GM19043 (cell line): ENCODE results near the gene WFS1.

ENCODE experiments used
- ATAC-seq: cut with Tn5 transposase; IDR thresholded peaks from one replicate; pipeline ENCODE4 v1.9.1; 2021; ENCODE audit warnings: low read depth; ENCODE audit not compliant: unreplicated experiment

The WFS1 gene, protein sequence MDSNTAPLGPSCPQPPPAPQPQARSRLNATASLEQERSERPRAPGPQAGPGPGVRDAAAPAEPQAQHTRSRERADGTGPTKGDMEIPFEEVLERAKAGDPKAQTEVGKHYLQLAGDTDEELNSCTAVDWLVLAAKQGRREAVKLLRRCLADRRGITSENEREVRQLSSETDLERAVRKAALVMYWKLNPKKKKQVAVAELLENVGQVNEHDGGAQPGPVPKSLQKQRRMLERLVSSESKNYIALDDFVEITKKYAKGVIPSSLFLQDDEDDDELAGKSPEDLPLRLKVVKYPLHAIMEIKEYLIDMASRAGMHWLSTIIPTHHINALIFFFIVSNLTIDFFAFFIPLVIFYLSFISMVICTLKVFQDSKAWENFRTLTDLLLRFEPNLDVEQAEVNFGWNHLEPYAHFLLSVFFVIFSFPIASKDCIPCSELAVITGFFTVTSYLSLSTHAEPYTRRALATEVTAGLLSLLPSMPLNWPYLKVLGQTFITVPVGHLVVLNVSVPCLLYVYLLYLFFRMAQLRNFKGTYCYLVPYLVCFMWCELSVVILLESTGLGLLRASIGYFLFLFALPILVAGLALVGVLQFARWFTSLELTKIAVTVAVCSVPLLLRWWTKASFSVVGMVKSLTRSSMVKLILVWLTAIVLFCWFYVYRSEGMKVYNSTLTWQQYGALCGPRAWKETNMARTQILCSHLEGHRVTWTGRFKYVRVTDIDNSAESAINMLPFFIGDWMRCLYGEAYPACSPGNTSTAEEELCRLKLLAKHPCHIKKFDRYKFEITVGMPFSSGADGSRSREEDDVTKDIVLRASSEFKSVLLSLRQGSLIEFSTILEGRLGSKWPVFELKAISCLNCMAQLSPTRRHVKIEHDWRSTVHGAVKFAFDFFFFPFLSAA

DNA sequence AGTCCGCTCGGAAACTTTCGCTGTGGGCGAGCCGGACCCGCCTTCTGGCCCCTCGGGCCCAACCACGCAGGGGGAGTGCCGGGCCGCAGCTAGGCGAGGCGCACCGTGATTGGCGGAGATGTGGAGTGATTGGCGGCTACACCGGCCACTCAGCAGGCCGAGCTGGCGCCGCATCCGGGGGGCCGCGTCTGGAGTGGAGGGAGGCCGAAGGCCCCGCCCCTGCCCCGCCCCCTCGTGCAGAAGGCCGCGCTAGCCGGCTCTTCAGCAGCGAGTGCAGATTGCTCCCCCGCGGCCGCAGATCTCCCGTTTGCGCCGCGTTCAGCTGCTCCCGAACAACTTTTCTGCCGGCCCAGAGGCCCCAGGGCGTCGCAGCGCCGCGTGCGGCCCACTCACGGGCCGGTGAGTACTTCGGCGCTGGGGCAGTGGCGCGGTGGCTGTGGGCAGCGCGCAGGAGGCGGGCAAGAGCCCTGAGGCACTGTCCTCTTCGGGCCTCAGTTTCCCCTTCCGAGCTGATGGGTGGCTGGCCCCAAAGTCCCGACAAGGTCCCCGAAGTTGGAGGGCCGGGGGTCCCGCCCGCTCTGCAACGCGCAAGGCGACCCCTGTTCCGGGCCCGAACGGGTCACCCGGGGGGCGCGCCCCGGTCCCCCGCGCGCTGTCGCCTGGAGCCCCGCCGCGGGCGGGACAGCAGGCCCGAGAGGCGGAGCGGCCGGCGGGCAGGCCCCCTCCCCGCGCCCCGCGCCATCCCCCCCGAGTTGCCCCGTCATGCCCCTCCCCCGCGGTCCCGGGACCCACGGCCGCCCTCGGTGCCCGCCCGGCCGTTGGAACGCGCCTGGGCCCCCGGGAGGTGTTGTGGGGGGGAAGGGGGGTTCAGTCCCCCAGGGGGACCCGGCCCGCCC is at the start of gene WFS1:
TSS of gene WFS1 (plus strand) at position 235 of the 896 bp plus-strand sequence. CDS start 7,606 bp downstream, outside the sequence.
- ATAC-seq: peak; percentile 100

DNA sequence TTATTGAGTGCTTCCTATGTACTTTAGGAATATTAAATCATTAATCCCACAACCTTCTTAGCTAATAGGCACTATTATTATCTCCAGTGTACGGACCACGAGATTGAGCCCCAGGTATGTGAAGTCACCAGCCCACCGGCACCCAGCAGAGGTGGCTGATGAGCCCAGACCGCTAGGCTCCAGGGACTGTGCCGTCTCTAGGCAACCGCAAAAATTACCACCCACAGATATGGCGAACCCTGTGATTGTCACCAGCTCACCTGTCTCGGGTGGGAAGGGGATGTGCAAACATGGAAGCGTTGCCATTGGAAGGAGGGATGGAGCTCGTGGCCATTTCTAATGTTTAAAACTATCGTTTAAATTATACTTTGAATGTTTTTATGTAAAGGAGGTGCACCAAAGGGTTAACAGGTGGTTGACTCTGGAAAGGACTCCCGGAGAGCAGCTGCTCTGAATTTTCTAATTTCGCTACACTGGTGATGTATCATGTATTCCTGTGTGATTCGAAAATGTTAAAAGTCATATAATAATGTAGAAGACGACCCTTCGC is 48.3 kb upstream of the WFS1 start:
- no peak for ATAC-seq

DNA sequence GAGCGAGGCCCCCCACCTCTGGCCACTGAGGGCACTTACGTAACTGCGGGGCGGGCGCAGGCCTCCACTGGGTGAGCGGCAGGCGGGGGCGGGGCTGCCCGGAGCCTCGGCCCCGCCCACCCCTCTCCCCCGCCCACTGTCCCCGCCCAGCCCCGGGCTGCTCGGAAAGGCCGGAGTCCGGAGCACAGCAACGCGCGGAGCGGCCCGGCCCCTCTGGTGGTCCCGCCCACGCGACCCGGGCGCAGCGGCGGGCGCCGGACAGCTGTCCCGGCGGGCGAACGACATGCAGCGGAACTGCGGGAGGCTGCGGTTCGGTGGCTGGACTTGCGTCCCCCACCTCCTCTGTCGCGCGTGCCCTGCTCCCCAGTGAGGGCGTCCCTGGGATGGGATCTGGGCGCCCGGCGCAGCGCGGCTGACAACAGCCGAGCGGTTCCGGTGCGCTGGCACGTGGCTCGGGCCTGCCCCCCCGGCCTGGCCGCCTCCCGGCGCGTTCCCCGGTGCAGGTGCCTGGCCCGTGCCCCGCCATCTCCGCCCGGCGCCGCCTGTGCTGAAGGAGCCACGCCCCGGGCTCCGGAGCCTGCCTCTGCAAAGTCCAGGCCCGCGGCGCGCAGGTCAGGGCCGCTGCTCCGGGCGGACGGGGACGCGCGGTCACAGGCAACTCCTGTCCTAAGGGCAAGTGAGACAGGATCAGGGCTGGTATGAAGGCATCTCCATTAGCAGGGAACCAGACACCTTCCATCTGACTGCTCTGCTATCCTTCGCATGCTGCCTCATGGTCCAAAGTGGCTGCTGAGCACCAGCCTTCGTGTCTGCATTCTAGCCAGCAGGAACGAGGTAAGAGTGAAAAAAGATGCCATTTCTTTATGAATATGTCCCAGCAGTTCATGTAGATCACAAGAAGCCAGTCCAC is 47.5 kb upstream of the WFS1 start:
- no peak for ATAC-seq

DNA sequence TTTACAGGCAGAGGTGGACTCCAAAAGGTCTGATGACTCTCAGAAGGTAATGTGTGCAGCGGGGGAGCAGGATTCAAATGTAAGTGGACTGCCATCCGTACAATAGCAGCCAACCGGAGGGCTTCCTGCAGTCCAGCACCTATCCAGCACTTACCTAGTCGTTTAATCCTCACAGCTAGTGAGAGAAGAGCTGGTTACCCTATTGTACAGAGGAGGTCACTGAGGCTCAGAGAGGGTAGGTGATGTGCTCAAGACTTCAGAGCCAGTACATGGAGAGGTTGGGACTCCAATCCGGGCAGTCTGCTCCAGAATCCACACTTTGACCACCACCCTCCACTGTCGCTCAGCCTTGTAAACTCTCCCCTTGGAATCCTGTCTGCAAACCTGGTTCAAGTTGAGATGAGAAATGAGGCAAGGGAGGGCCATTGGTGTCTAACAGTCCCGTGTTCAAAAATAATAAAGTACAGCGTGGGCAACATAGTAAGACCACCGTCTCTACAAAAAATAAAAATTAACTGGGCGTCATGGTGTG is 46.8 kb upstream of the WFS1 start:
- no peak for ATAC-seq

DNA sequence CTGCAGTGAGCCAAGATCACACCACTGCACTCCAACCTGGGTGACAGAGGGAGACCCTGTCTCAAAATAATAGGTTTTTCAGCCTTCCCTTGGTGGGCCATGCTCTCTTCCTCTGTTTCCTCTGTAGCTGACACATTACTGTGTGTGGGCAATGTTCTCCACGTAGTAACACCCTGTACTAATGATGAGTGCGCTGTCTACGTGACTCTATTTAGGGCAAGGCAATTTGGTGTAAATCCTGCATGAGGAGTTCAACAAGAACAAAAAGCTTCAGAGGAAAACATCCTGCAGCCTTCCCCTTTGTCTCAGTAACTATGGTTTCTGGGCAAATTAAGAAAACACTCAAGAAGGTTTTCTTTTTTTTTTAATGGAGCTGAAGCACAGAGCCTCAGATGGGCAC is 44.9 kb upstream of the WFS1 start:
- no peak for ATAC-seq

DNA sequence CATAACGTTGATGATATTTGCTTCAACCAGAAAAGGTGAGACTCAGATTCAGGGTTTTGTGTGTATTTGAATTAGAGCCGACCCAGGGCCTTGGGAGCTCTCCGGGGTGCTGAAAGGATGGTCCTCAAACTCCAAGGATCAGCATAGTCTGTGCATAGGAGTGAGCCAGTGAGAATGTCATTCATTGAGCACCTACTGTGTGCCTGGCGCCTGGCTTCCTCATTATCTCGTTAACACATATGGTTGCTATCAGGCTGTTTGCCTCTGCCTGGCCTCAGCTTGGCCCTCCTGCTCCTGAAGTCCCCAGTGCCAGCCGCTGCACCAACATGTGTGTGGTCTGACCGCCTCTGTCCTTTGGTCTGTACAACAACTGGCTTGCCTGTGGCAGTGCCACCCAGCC is 44.2 kb upstream of the WFS1 start:
- no peak for ATAC-seq

DNA sequence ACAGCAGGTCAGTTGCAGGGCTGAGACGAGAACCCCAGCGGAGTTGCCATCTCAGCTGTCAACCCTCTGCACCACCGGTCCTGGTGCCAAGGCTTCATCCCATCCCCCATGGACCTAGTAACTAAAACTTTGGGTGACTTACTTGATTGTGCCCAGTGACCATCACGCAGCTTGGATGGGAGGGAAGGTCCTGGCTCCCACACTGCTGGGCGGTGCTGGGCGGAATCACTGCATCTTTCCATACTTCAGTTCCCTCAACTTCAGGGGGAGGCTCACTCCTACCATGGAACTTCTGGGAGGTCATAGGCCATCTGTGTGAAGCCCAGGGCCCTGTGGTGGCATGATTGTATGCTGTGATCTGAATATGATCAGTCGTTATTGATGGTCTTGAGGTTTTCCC is 43.1 kb upstream of the WFS1 start:
- no peak for ATAC-seq

DNA sequence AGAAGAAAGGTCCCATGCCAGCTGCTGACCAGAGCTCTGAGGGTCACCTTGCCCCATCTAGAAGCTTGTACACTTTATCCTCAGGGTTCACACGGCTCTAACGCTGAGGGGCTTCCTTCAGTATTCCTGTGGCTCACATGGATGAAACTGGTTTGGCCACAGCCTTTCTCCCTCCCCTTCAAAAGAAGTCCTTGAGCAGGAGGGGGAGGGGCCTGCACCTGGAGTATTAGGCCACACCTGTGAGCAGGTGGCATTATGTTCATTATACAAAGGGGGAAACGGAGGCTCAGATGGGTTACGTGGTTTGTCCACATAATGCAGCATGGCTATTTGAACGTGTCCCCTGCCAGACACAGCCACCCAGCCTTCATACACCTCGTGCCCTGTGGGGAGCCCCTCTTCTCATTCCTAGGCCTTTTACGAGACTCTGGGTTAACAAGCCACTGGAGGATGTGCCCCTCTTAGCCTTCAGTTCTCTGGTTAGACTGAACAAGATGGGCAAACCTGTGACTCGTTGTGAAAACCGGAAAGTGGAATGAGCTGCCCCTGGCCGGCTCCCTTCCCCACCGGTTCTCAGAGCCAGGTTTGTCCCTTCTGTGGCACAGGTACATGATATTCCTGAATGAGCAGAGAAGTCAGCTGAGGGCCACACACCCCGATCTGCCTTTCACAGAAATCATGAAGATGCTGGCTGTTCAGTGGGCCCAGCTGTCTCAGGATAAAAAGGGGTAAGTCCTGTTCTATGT is 42.1 kb upstream of the WFS1 start:
- no peak for ATAC-seq

DNA sequence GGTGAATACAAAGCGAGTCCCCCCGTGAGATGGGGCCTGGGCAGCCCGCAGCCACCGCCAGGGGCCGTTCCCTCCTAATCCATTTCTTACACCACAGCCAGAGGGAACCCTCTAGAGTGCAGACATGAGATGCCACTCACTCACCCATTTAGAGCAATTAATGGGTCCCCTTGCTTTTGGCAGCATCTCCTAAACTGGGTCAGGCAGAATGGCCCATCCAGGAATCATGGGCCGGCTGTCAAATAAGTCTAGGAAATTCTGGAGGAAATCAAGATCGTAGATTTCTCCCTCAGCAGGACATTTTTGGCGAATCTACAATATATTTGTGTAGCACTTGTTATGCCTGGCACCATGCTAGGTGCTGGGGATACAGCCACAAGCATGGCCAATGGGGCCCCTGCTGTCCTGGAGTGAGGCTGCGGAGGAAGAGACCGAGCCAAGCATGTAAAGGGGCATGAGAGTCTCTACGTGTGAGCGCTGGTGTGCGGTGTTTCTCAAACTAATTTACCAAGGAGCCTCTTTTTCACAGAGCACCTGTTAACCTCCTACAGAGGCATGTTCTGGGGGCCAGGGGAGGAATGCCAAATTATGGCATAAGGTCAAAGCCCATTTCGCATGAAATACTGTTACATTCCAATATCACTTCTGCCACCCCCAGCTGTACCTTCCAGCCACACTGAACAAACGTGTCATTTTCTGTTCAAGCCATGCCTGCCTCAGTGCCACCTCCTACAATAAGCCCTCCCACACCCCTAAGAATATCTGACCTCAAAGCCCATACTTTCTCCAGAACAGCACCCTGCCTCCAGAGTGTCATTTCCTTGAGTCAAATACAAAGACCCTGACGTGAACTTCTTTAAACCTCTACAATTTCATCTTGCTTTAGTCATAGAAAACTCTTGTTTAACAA is 41.2 kb upstream of the WFS1 start:
- ATAC-seq: no peak

DNA sequence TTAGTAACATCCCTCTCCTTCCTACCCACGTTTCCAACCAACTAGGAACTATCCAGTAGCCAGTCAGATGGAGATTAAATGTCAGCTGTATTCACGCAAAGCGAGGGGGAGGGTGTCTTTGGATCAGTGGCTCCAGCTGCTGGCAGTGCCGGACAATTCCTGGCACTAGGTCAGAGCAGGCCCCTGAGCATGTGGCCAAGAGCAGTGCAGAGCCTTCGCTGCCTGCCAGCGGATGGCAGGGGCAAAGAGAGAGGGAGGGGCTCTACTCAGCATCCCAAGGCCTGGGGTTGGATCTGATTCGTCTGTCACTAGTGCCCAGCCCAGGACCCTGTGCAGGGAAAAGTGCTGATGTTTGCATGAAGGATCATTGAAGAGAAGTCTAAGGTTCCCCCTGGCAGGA is 40.6 kb upstream of the WFS1 start:
- ATAC-seq: no peak

DNA sequence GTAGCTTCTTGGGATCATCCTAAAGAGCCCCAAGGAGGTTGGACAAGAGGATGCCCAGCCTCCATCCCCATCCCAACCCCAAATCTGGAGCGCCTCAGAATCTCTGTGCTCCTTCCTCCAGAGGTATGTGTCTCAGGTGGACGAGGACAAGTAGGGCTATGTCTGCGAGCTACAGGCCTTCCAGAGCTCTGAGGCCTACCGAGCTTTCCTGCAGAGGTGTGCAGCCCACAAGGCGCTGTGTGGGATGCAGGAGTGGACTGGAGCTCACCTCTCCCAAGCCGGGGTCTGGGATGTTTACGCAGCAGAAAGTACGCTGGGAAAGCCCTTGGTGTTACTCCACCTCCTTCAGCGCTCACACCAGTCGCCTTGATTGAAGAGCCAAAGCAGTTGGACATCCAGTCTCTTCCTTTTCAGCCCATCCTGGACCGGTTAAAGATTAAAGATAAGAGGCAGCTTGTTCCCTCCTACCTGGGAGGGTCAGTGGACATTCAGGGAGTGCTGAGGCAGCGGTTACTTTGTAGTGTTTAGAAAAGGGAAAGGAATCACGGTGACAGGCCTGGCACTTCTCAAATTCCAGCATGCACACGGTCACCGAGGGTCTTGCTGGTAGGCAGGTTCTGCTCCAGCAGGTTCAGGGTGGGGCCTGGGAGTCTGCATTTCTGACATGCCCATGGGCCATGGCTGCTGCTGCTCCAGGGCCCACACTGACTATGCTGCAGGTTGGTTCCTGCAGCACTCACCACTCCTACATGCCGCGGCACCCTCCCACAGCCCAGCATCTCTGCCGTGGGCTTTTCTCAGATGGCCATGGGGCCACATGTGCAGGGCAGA is 39.8 kb upstream of the WFS1 start:
- no peak for ATAC-seq

DNA sequence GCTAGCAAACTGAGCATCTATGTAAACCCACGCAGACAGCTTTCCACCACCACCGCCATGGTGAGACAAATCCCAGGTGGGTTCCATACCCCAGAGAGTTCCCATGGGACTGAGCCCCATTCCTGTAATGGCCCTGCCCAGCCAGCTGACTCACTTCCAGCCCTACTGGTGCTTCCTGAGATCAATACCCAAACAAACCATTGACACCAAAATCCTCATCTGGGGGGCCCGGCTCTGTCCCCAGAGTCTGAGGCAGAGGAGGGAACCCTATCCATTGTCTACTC is 39.2 kb upstream of the WFS1 start:
- ATAC-seq: no peak

DNA sequence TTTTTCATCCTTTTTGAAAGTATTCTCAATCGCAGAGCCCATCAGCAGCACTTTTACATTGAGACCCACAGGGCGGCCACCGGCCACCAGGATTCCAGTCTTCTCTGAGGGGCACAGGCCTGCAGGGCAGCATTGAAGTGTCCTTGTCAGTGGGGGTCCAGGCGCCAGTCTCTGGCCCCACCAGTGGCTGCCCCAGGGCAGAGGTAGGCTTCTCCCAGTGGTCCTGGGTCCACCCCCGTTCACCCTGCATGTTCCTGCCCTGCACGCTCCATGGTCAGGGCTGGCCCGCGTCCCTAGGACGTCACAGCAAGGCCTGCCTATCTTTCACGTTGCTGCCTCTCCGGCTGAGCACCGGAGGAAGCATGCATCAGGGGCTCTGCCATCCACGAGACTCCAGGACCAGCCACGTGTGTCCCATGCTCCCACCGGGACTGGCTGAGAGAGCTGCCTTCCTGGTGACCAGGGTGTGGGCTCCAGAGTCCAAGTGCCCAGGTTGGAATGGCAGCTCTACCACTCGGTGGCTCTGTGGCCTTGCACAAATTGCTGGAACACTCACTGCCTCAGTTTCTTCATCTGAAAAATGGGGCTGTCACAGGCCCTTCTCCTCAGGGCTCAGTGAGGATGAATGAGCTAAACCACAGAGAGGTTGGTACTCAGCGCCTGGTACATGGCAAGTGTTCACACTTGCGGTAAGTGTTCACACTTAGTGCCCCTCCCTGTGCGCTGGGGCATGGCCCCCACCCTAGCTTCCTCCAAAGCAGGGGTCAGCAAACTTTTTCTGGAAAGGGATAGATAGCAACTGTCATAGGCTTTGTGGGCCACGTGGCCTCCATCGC is 38.6 kb upstream of the WFS1 start:
- ATAC-seq: no peak

DNA sequence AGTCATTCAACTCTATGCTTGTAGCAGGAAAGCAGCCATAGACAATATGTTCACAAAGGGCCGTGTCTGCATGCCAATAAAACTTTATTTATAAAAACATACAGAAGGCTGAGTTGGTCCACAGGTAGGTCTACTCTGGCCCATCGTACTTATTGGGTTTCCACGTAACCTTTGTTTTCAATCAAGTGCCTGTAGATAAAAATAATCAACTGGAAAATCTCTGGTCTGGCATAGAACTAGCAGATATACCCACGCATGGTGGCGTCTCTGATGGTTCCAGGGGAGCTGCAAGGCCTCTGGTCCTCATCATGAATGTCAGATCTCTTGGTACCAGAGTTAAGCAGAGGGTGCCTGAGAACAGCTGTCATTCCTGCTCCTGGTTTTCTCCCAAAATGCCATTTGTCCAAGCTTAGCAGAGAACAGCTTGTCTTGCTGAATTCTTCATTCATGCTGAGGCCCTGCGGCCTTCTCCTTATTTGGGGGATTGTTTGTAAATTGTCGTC is 37.9 kb upstream of the WFS1 start:
- ATAC-seq: no peak

DNA sequence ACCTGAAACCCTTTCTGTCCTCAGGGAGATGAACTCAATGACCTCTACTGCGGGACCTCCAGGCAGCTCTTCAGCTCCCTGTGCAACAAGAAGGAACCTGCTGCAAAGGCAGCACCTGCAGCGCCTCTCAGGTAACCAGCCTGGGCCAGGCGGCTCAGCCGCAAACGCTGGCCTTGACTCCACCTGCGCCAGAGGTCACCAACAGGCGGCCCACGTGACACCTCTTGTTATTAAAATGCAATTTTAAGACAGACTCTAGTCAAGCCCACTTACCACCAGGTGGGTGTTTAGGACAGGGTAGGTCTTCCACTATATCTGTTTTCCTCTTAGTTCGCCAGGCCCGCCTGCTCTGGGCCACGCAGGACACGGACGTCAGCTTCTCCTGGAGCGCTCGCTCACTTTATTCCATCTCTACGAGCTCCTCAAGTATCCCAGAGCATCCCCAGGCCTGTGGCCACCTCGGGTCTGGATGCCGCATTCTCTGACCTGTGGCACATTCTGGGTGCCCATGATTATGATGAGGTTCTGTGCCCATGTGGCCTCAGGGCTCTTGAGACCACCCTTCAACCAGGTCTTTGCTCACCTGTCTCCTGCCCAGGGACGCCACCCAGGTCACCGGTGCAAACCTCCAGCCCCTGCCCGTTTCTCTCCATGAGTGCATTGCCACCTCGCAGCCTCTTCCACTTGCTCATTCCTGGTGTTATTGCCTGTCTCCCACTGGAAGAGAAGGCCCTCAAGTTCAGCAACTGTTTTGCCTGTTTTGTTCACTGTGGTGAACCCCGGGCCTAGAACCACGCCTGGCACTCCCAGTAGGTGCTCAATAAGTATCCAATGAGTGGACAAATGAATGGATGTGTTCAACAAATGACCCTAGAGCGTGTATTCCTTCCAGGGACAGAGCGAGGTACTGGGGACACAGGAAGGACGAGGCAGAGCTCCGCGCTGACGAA is 36.5 kb upstream of the WFS1 start:
- no peak for ATAC-seq
